WI38 (cell line): ENCODE results near the gene PLEKHA6.

ENCODE experiments used
- H3K4me3 ChIP-seq: 2 replicates; pipeline ENCODE4 v1.5.1; 2011; ENCODE audit warnings: low read depth, mild to moderate bottlenecking, control low read depth, low read length
- TF ChIP-seq, protein P1 (sequence below): IDR thresholded peaks from 2 replicates; pipeline ENCODE4 v1.5.1; 2012; ENCODE audit warnings: low read depth, mild to moderate bottlenecking, control low read depth, low read length

Gene PLEKHA6, protein sequence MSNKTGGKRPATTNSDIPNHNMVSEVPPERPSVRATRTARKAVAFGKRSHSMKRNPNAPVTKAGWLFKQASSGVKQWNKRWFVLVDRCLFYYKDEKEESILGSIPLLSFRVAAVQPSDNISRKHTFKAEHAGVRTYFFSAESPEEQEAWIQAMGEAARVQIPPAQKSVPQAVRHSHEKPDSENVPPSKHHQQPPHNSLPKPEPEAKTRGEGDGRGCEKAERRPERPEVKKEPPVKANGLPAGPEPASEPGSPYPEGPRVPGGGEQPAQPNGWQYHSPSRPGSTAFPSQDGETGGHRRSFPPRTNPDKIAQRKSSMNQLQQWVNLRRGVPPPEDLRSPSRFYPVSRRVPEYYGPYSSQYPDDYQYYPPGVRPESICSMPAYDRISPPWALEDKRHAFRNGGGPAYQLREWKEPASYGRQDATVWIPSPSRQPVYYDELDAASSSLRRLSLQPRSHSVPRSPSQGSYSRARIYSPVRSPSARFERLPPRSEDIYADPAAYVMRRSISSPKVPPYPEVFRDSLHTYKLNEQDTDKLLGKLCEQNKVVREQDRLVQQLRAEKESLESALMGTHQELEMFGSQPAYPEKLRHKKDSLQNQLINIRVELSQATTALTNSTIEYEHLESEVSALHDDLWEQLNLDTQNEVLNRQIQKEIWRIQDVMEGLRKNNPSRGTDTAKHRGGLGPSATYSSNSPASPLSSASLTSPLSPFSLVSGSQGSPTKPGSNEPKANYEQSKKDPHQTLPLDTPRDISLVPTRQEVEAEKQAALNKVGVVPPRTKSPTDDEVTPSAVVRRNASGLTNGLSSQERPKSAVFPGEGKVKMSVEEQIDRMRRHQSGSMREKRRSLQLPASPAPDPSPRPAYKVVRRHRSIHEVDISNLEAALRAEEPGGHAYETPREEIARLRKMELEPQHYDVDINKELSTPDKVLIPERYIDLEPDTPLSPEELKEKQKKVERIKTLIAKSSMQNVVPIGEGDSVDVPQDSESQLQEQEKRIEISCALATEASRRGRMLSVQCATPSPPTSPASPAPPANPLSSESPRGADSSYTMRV

DNA sequence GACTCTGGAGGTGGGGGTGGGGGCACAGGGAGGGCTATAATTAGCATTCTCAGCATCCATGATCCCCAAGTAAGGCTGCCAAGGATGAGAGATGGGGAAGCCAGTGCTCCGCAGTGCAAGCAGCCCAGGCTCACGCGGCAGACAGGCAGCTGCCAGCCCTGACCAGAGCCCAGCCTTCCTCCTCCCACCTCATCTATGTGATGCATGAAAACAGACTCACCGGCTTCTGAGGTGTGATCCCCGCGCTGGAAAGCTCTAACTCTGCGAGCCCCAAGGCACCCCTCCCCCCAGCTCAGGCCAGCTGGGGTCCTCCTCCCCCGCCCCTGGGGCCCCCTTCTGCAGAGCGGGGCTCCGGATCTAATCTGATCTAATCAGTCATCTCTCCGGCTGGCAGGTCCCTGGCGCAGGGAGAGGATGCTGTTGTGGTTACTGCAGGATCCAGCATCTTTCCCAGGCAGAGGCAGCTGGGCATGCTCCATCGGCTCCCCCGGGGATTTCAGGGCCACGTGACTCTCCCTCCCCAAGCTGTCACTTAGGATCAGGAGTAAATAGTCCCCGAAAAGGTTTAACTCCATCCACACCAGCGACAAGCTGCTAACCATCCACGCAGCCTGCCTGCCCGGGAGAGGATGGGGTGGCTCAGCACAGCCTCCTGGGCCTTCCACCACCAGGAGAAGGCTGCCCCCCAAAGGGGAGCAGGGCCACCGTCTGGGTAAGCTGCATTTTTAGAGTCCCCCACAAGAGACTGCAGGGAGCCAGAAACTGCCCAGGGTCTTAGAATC, at the start of gene PLEKHA6:
Gene PLEKHA6 (minus strand): TSS at position 456 of the 782 bp plus-strand sequence. CDS start 86,202 bp downstream, outside the sequence.
- TF ChIP-seq, protein P1, sequence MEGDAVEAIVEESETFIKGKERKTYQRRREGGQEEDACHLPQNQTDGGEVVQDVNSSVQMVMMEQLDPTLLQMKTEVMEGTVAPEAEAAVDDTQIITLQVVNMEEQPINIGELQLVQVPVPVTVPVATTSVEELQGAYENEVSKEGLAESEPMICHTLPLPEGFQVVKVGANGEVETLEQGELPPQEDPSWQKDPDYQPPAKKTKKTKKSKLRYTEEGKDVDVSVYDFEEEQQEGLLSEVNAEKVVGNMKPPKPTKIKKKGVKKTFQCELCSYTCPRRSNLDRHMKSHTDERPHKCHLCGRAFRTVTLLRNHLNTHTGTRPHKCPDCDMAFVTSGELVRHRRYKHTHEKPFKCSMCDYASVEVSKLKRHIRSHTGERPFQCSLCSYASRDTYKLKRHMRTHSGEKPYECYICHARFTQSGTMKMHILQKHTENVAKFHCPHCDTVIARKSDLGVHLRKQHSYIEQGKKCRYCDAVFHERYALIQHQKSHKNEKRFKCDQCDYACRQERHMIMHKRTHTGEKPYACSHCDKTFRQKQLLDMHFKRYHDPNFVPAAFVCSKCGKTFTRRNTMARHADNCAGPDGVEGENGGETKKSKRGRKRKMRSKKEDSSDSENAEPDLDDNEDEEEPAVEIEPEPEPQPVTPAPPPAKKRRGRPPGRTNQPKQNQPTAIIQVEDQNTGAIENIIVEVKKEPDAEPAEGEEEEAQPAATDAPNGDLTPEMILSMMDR, result peak; percentile 68
- peak within 1 kb of the TSS; percentile 10; the same call in 1 of the 2 replicates for H3K4me3 ChIP-seq

DNA sequence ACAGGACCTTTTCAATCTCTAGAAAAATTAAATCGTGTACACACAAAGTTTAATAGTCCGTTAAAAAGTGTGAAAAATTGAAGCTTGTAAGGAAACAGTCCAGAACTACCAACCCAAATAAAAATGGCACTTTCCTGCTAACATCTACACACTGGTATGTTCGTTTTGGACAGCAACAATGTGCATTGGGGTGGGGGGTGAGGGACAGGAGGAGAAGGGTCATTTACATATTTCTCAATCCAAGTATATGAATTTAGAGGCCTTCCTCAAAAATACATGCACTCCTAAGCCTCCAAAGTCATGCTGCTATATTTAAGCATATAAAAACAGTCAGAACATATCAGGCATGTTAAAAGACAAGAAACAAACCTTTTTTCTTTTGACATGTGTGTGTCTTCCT, 49.4 kb upstream of the PLEKHA6 start:
- TF ChIP-seq, protein P1, result no peak
- H3K4me3 ChIP-seq, result peak overlapping the region; percentile 99

DNA sequence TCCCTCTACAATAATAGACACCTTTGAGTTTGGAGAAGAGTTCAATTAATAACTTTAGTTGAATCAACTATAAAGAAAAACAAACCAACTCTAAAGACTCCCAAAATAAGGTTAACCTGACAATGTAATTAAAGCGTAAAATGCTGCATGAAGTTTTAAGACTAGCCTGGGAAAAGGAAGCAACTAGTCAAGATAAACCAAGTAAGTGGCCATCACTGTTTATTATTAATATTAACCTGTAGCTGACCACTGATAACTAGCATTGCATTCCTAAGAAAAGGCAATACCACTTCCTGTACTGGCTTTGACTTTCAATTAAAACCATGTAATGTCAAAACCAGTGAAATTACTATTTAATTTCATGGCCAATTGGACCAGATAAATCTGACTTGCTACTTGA, 48.9 kb upstream of the PLEKHA6 start:
- TF ChIP-seq, protein P1, result no peak
- H3K4me3 ChIP-seq, result peak overlapping the region; percentile 99

DNA sequence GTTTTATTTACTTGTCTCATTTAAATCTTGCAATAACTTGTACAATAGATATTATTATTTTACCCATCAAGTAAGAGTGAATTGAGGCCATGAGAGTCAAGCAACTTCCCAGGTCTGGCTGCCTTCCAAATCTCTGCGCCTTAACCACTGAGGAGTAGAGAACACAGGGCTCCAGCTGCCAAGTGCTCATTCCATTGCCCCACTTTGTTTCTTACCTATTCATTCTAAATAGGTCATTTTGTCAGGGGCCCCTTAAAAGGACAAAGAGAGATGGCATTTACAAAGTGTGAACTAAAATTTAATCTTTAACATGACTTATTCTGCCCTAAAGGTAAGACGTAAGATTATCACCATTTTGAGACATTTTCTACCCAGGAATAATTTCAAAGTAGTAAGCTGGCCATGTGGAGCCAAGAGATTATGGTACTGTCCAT, 48.4 kb upstream of the PLEKHA6 start:
- H3K4me3 ChIP-seq, result peak overlapping the region; percentile 99
- TF ChIP-seq, protein P1, result no peak

DNA sequence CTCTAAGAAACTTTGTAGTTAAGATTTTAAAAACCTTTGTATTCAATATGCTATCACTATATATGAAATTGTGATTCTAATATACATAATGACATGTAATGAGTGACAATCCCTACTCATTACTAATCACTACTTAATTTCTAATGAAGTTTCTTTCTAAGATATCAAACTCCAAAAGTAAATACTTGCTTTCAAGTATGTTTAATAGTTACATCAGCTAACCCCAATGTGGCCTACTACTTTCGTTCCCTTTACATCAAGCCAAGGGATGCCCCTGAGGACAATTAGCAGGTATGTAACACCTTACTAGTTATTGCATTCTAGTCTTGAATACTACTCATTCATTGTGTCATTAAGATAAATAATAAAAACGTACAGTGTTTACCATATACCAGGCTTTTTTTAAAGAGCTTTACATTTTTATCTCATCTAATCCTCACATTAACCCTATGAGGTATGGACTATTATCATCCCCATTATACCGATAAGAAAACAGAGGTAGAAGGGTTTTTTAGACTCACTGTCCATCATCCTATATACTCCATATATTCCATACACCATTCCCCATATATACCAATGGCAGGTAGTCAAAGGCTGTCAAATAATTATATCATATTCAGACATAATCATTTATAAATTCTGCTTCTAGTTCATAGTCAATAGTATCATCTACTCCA, 47.7 kb upstream of the PLEKHA6 start:
- TF ChIP-seq, protein P1, result no peak
- peak overlapping the region; percentile 99 for H3K4me3 ChIP-seq

DNA sequence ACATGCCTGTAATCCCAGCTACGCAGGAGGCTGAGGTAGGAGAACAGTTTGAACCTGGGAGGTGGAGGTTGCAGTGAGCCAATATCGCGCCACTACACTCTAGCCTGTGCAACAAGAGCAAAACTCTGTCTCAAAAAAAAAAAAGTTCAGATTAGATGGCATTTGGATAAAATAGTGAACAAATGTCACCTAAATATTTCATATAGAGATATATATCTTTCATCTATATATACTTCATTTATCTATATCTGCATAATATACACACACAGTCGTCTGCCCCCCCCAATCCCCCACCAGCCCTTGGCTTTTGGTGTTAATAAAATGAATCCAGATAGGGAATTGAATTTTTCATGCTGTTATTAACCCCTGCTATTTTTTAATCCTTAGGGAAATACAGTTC, 46.9 kb upstream of the PLEKHA6 start:
- TF ChIP-seq, protein P1, result no peak
- peak overlapping the region; percentile 99 for H3K4me3 ChIP-seq
